Aortic smooth muscle cell (primary cell): ENCODE data around the gene METAP2. TPM values are rescaled to one million over a fixed set of nuclear protein-coding genes. Genes with fewer than 3 reads are reported as not detected.

Experiments
- total RNA-seq: library from RNA; depleted of rRNA; stranded (reverse); fragments of >200 nt; gene quantifications from 2 replicates; pipeline ENCODE4 v1.2.3, GENCODE V29; 2014

METAP2 gene
- total RNA-seq: 77.8 and 85.1 TPM in 2 replicates

DNA sequence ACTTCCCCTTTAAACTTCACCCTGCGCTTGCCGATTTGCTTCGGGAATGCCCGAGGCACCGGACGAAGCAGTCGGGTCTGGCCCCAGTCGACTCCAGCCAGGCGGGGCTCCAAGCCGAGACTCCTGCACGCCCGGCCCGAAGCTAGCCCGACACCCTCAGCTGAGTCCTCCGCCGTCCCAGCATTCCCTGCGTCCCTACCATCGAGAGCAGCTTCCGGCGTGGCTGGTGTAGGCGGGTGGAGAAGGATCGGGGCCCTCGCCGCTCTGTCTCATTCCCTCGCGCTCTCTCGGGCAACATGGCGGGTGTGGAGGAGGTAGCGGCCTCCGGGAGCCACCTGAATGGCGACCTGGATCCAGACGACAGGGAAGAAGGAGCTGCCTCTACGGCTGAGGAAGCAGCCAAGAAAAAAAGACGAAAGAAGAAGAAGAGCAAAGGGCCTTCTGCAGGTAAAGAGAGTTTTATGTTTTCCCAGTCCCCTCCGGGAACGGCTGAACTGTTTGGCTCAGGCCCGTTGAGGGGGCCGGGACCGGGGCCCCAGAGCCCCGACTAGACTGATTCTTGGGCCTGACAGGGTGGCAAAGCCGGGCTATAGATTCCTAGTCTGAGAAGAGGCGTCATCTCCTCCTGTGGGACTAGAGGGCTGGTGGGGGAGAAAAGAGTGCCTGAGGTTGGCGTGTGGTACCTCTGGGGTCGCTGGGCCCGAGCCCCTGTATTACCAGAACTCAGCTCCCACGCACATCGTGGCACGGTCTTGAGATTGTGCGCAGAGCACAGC lies at the start of gene METAP2:
Gene METAP2 (plus strand): TSS at position 269 of the 776 bp plus-strand sequence. CDS start 28 bp downstream, at position 297.

DNA sequence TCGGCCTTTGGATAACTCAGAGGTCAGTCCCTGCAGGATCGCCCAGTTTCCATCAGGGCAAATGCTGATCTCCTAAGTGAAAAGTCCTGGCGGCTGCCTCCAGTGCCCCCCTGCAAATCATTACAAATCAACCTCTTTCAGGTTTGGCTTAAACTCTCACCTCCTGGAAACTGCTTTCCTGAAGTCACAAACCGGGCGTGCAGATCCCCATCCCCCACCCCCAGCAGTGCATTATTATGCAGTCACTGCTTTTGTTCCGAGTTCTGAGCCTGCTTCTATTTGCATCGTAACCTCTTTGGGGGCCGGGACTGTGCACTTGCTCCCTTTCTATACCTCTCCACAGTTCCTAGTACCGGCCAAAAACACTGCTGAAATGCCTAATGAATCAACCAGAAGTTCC lies 77.4 kb downstream of the METAP2 start, which contains the start of gene USP44:
Gene USP44 (minus strand): TSS at position 172 of the 400 bp plus-strand sequence. CDS start 17,220 bp downstream, outside the sequence.

Other genes starting within 250 kb of the METAP2 start
- 0.19 and 0.79 TPM in 2 replicates for gene USP44, start 77.3 kb downstream of the METAP2 start, total RNA-seq